Measurements from ENCODE around the gene NAT8L. TPM values are rescaled to one million over a fixed set of nuclear protein-coding genes. Genes with fewer than 3 reads are reported as not detected.

Gene NAT8L
- total RNA-seq, 4 donors from 2014 or later: 4.2 to 113 (median 13.8) TPM

- TF ChIP-seq, protein P1, sequence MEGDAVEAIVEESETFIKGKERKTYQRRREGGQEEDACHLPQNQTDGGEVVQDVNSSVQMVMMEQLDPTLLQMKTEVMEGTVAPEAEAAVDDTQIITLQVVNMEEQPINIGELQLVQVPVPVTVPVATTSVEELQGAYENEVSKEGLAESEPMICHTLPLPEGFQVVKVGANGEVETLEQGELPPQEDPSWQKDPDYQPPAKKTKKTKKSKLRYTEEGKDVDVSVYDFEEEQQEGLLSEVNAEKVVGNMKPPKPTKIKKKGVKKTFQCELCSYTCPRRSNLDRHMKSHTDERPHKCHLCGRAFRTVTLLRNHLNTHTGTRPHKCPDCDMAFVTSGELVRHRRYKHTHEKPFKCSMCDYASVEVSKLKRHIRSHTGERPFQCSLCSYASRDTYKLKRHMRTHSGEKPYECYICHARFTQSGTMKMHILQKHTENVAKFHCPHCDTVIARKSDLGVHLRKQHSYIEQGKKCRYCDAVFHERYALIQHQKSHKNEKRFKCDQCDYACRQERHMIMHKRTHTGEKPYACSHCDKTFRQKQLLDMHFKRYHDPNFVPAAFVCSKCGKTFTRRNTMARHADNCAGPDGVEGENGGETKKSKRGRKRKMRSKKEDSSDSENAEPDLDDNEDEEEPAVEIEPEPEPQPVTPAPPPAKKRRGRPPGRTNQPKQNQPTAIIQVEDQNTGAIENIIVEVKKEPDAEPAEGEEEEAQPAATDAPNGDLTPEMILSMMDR (IDR thresholded peaks at IDR 0.05; ENCODE audit: low read depth): no peak
Observed at GRCh38 chr4:2059726-2060602, 837 bp downstream of the NAT8L start.

DNA sequence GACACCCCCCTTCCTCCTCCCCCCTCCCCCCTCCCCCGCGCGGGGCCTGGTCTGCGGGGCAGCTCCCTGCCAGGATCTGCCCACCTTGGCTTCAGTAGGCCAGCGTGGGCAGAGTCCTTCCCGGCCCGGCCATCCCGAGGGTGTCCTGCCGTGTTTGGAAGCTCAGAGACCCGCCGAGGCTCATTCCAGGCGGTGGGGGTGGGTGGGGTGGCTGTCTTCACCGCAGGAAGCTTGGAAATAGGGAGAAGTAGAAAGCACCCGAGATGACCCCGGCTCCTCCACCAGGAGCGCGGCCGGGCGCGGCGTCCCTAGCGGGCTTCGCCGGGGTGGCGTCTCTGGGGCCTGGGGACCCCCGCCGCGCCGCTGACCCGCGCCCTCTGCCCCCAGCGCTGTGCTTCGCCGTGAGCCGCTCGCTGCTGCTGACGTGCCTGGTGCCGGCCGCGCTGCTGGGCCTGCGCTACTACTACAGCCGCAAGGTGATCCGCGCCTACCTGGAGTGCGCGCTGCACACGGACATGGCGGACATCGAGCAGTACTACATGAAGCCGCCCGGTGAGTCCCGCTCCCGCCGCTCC lies 1.6 kb downstream of the NAT8L start:
- TF ChIP-seq, protein P1 (IDR thresholded peaks at IDR 0.05; ENCODE audit: low read depth): no peak

DNA sequence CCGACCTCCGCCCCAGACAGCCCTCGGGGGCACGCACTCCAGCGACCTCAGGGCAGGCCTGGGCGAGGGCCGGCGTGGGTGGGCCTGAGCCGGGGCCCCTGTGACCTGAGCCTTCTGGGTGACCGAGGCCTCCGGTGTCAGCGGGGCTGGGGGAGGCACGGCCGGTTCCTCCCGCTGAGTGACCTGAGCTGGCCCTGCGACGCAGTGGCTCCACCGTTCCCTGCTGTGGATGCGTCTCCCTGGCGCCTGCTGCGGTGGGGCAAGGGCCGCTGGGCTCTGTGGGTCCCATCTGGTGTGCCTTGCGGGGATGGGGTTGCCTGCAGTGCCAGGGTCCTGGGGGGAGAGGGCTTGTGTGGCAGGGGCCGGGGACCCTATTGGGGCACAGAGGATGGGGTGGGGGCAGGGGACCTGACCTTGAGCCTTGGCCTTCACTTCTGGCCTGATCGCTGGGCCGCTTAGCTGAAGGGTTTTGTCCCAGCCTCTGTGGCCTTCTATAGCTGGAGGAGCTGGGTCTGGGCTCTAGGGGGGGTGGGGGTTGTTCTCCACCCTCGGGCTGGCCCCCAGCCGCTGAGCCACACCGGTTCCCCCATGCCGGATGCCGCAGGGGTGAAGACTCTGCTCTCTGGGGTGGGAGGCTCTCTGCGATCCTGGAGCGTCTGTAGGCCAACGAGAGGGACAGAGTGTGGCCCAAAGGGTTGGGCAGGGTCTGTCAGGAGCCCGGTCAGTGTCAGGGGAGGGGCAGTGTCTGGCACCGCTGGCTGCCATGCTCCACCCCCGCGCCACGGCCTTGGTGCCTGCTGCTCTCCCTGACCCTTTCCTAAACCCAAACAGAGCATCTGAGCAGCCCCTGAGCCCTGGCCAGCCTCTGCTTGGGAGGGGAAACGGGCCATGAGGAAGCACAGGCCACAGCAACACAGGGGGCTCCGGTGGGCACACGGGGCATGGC lies 2.3 kb downstream of the NAT8L start:
- TF ChIP-seq, protein P1 (IDR thresholded peaks at IDR 0.05; ENCODE audit: low read depth): no peak

DNA sequence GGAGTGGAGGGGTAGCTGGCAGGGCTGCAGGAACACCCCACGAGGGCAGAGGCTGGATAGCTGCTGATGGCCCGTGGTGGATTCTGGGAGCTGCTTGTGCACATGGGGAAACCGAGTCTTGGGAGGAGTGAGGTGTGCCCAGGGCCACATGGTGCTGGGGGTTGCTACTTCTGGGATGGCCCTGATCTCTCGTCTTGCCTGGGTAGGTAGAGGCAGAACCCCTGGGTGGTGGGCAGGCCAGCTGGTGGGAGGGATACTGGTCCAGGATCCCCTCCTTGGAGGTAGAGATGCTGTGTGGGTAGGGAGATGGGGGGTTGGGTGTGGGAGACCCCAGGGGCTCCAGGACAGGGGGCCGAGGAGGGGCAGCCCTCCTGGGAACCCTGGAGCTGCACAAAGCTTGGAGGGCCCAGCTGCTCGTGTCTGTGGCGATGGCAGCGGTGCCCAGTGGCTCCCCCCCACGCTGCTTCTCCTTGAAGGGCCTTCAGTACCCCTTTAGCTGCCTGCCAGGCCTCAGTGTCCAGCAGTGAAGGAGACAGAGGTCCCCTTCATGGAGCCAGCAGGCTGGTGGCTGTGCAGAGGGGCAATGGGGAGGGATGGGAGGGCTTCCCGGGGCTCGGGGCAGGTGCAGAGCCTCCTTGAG lies 3.2 kb downstream of the NAT8L start:
- TF ChIP-seq, protein P1 (IDR thresholded peaks at IDR 0.05; ENCODE audit: low read depth): no peak

GRCh38 chr4:2062808-2063524 lies 3.8 kb downstream of the NAT8L start:
- TF ChIP-seq, protein P1 (IDR thresholded peaks at IDR 0.05; ENCODE audit: low read depth): no peak

DNA sequence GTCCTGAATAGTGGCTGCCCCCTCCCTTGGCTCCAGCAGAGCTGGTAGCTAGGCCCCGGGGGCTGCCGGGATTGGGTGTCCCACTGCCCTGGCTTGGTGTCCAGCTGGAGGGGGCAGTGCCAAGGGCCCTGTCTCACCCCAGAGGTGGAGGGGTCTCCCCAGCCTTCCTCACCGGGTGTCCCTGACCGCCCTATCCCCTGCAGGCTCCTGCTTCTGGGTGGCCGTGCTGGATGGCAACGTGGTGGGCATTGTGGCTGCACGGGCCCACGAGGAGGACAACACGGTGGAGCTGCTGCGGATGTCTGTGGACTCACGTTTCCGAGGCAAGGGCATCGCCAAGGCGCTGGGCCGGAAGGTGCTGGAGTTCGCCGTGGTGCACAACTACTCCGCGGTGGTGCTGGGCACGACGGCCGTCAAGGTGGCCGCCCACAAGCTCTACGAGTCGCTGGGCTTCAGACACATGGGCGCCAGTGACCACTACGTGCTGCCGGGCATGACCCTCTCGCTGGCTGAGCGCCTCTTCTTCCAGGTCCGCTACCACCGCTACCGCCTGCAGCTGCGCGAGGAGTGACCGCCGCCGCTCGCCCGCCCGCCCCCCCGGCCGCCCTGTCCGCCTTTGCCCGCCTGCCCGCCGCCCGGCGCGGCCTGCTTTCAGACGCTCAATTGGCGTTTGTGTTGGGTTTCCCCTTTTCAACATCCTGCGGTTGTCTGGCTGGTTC lies 4.6 kb downstream of the NAT8L start:
- TF ChIP-seq, protein P1 (IDR thresholded peaks at IDR 0.05; ENCODE audit: low read depth): no peak

Data from subcutaneous adipose tissue (tissue), 4 donors.